Measurements from ENCODE around the gene NRL.

The NRL gene

GRCh38 chr14:24145690-24146452 lies 31.1 kb upstream of the NRL start:
- Histone ChIP-seq H3K4me3 (IDR thresholded peaks at IDR 0.05; ENCODE audit: insufficient read depth, low read depth, low read length) (peak overlapping the region; percentile 34), H2AFZ (ENCODE audit: low read depth) (no peak overlapping the region), H4K20me1 (ENCODE audit: insufficient read depth) (no peaks in the 10 kb centered on the region), H3K36me3 (ENCODE audit: insufficient read depth) (no peaks in the 10 kb centered on the region), H3K4me1 (ENCODE audit: low read depth, poor library complexity, severe bottlenecking) (peaks cover 13% of the 10 kb centered on the region), H3K79me2 (ENCODE audit: insufficient read depth, low read depth) (peaks cover 19% of the 10 kb centered on the region; the same call in 1 of the 2 replicates), H3K27me3 (ENCODE audit: insufficient read depth, low read depth) (no peaks in the 10 kb centered on the region), H3K4me2 (peak overlapping the region; percentile 80), H3K9ac (peak overlapping the region; percentile 49; the same call in 1 of the 2 replicates), H3K27ac (peak overlapping the region; percentile 46; the same call in 1 of the 2 replicates)
- no peak for TF ChIP-seq CTCF (conservative IDR thresholded peaks at IDR 0.05; ENCODE audit: low read depth, low read length)

- Histone ChIP-seq H3K4me3 (IDR thresholded peaks at IDR 0.05; ENCODE audit: insufficient read depth, low read depth, low read length) (no peak overlapping the region), H3K9ac (no peak overlapping the region; the same call in 1 of the 2 replicates), H3K27ac (no peak overlapping the region; the same call in 1 of the 2 replicates), H3K27me3 (ENCODE audit: insufficient read depth, low read depth) (no peaks in the 10 kb centered on the region), H3K4me2 (peak overlapping the region; percentile 80), H2AFZ (ENCODE audit: low read depth) (no peak overlapping the region), H4K20me1 (ENCODE audit: insufficient read depth) (no peaks in the 10 kb centered on the region), H3K36me3 (ENCODE audit: insufficient read depth) (no peaks in the 10 kb centered on the region), H3K79me2 (ENCODE audit: insufficient read depth, low read depth) (peaks cover 19% of the 10 kb centered on the region; the same call in 1 of the 2 replicates), H3K4me1 (ENCODE audit: low read depth, poor library complexity, severe bottlenecking) (peaks cover 13% of the 10 kb centered on the region)
- TF ChIP-seq CTCF (conservative IDR thresholded peaks at IDR 0.05; ENCODE audit: low read depth, low read length), result no peak
Observed at GRCh38 chr14:24145219-24145618, 30.5 kb upstream of the NRL start.

- Histone ChIP-seq H3K79me2 (ENCODE audit: insufficient read depth, low read depth) (peaks cover 22% of the 10 kb centered on the region; the same call in 1 of the 2 replicates), H3K4me1 (ENCODE audit: low read depth, poor library complexity, severe bottlenecking) (peaks cover 18% of the 10 kb centered on the region), H3K9ac (no peak overlapping the region), H4K20me1 (ENCODE audit: insufficient read depth) (no peaks in the 10 kb centered on the region), H3K27me3 (ENCODE audit: insufficient read depth, low read depth) (no peaks in the 10 kb centered on the region), H3K4me3 (IDR thresholded peaks at IDR 0.05; ENCODE audit: insufficient read depth, low read depth, low read length) (no peak overlapping the region), H3K36me3 (ENCODE audit: insufficient read depth) (no peaks in the 10 kb centered on the region), H3K27ac (no peak overlapping the region), H3K4me2 (no peak overlapping the region), H2AFZ (ENCODE audit: low read depth) (no peak overlapping the region)
- no peak for TF ChIP-seq CTCF (conservative IDR thresholded peaks at IDR 0.05; ENCODE audit: low read depth, low read length)
Observed at GRCh38 chr14:24144451-24144850, 29.7 kb upstream of the NRL start.

GRCh38 chr14:24143511-24143910 lies 28.8 kb upstream of the NRL start:
- TF ChIP-seq CTCF (conservative IDR thresholded peaks at IDR 0.05; ENCODE audit: low read depth, low read length), result no peak
- H3K4me3 ChIP-seq (IDR thresholded peaks at IDR 0.05; ENCODE audit: insufficient read depth, low read depth, low read length), result no peak overlapping the region
- no peaks in the 10 kb centered on the region for H3K27me3 ChIP-seq (ENCODE audit: insufficient read depth, low read depth)
- no peak overlapping the region for H3K4me2 ChIP-seq
- H2AFZ ChIP-seq (ENCODE audit: low read depth), result no peak overlapping the region
- no peaks in the 10 kb centered on the region for H3K36me3 ChIP-seq (ENCODE audit: insufficient read depth)
- H4K20me1 ChIP-seq (ENCODE audit: insufficient read depth), result no peaks in the 10 kb centered on the region
- peaks cover 26% of the 10 kb centered on the region; the same call in 1 of the 2 replicates for H3K79me2 ChIP-seq (ENCODE audit: insufficient read depth, low read depth)
- no peak overlapping the region for H3K9ac ChIP-seq
- peaks cover 23% of the 10 kb centered on the region for H3K4me1 ChIP-seq (ENCODE audit: low read depth, poor library complexity, severe bottlenecking)
- no peak overlapping the region for H3K27ac ChIP-seq

Data from KMS-11 (cell line).